ENCODE measurements around the gene SLFN12L. TPM values are rescaled to one million over a fixed set of nuclear protein-coding genes. Genes with fewer than 3 reads are reported as not detected.
"Not testable (repeated sequence)": the region's sequence is repeated elsewhere in the genome, so short reads cannot be mapped to it uniquely, and the experiment has no call there.

SLFN12L gene
- total RNA-seq, 1 donor = 0.36 TPM

DNA sequence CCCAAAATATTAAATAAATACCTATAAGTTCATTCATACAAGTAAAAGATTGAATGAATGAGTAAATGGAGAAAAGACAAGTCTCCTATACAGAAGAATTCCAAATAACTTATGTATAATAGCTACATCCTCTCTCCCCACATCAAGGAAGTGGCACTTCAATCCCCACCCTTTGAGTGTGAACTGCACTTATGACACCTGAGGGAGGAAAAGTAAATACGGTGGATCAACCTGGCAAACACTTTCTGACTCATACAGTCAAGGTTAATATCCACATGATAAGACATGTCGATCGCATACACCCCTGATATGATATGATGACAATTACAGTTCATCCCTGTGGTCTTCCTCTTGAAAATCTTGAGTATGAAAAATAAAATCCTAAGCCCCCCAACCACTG, 18.0 kb downstream of the SLFN12L start:
- no peaks in the 10 kb centered on the region for H4K20me1 ChIP-seq (ENCODE audit: insufficient read depth, low read length)
- no peaks in the 10 kb centered on the region for H3K4me1 ChIP-seq (ENCODE audit: insufficient read depth, low read length)
- H3K9me3 ChIP-seq (ENCODE audit: low read depth, low read length) = no peaks in the 10 kb centered on the region
- H3K4me2 ChIP-seq (ENCODE audit: insufficient read depth, low read length) = no peak overlapping the region
- H3K36me3 ChIP-seq (ENCODE audit: insufficient read depth, low read length) = no peaks in the 10 kb centered on the region
- no peak overlapping the region for H3K27ac ChIP-seq (ENCODE audit: low read depth, low read length)
- H3K27me3 ChIP-seq (ENCODE audit: insufficient read depth, low read length) = peaks cover 25% of the 10 kb centered on the region
- no peak for DNase-seq (ENCODE audit: insufficient read length, low spot score, missing footprints)
- H2AFZ ChIP-seq (ENCODE audit: low read length) = no peak overlapping the region
- H3K79me2 ChIP-seq (ENCODE audit: insufficient read depth, low read length) = no peaks in the 10 kb centered on the region
- no peak overlapping the region for H3K4me3 ChIP-seq (ENCODE audit: insufficient read depth, low read length)
- TF ChIP-seq, protein P1, sequence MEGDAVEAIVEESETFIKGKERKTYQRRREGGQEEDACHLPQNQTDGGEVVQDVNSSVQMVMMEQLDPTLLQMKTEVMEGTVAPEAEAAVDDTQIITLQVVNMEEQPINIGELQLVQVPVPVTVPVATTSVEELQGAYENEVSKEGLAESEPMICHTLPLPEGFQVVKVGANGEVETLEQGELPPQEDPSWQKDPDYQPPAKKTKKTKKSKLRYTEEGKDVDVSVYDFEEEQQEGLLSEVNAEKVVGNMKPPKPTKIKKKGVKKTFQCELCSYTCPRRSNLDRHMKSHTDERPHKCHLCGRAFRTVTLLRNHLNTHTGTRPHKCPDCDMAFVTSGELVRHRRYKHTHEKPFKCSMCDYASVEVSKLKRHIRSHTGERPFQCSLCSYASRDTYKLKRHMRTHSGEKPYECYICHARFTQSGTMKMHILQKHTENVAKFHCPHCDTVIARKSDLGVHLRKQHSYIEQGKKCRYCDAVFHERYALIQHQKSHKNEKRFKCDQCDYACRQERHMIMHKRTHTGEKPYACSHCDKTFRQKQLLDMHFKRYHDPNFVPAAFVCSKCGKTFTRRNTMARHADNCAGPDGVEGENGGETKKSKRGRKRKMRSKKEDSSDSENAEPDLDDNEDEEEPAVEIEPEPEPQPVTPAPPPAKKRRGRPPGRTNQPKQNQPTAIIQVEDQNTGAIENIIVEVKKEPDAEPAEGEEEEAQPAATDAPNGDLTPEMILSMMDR (IDR thresholded peaks at IDR 0.05; ENCODE audit: extremely low read depth, low read depth, low read length) = no peak

DNA sequence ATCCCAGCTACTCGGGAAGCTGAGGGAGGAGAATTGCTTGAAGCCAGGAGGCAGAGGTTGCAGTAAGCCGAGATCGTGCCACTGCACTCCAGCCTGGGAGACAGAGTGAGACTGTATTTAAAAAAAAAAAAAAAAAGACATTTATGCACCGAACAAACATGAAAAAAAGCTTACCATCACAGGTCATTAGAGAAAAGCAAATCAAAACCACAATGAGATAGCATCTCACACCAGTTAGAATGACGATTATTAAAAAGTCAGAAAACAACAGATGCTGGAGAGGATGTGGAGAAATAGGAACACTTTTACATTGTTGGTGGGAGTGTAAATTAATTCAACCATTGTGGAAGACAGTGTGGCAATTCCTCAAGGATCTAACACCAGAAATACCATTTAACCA, 19.0 kb downstream of the SLFN12L start:
- not testable (repeated sequence) for H3K27ac ChIP-seq (ENCODE audit: low read depth, low read length); H3K4me3 ChIP-seq (ENCODE audit: insufficient read depth, low read length); H4K20me1 ChIP-seq (ENCODE audit: insufficient read depth, low read length); H3K4me2 ChIP-seq (ENCODE audit: insufficient read depth, low read length); H2AFZ ChIP-seq (ENCODE audit: low read length); H3K79me2 ChIP-seq (ENCODE audit: insufficient read depth, low read length); DNase-seq (ENCODE audit: insufficient read length, low spot score, missing footprints); H3K9me3 ChIP-seq (ENCODE audit: low read depth, low read length); H3K36me3 ChIP-seq (ENCODE audit: insufficient read depth, low read length); H3K4me1 ChIP-seq (ENCODE audit: insufficient read depth, low read length)
- peaks cover 23% of the 10 kb centered on the region for H3K27me3 ChIP-seq (ENCODE audit: insufficient read depth, low read length)

DNA sequence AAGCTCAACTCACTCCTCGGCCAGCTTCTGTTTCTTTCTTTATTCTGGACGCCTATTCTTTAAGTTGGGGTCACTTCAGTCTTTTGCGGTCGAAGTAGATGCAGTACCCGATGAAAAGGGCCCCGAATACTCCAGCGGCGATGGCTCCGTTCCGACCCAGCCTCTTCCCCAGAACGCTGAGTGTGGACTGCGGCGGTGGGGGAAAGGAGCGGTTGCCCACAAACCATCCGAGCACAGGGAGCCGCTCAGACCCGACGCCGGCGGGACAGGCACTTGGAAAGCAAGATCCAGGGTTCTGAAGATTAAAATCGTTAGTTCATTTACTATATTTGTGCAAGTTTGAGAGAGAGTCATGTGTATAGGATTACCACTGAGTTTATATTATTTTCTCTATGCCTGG, 22.5 kb downstream of the SLFN12L start:
- TF ChIP-seq, protein P1 (IDR thresholded peaks at IDR 0.05; ENCODE audit: extremely low read depth, low read depth, low read length) = no peak
- Histone ChIP-seq H2AFZ (ENCODE audit: low read length) (no peak overlapping the region), H3K27me3 (ENCODE audit: insufficient read depth, low read length) (peaks cover 18% of the 10 kb centered on the region), H3K79me2 (ENCODE audit: insufficient read depth, low read length) (no peaks in the 10 kb centered on the region), H4K20me1 (ENCODE audit: insufficient read depth, low read length) (no peaks in the 10 kb centered on the region), H3K4me2 (ENCODE audit: insufficient read depth, low read length) (no peak overlapping the region), H3K9me3 (ENCODE audit: low read depth, low read length) (no peaks in the 10 kb centered on the region), H3K36me3 (ENCODE audit: insufficient read depth, low read length) (no peaks in the 10 kb centered on the region), H3K4me3 (ENCODE audit: insufficient read depth, low read length) (no peak overlapping the region), H3K4me1 (ENCODE audit: insufficient read depth, low read length) (no peaks in the 10 kb centered on the region), H3K27ac (ENCODE audit: low read depth, low read length) (no peak overlapping the region)
- DNase-seq (ENCODE audit: insufficient read length, low spot score, missing footprints) = no peak

DNA sequence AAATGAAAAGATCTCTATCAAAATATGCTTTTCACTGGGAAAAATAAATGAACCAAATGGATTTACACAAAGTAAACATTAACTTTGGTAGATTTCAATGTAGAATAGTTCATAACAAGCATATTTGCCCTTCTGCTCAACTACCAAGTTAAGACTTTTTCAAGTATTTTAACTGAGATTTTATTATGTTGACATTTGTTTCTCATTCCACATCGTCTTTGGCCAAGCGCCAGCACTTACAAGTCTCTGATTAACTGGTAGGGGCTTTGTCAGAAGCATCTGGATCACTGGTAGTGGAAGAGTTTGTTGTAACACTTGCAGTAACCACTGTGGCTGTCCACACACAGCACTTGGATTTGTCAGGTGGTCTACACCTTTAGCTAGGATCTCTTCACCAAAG, 22.9 kb downstream of the SLFN12L start:
- Histone ChIP-seq H3K27me3 (ENCODE audit: insufficient read depth, low read length) (peaks cover 18% of the 10 kb centered on the region), H3K27ac (ENCODE audit: low read depth, low read length) (no peak overlapping the region), H2AFZ (ENCODE audit: low read length) (no peak overlapping the region), H3K4me2 (ENCODE audit: insufficient read depth, low read length) (no peak overlapping the region), H4K20me1 (ENCODE audit: insufficient read depth, low read length) (no peaks in the 10 kb centered on the region), H3K4me3 (ENCODE audit: insufficient read depth, low read length) (no peak overlapping the region), H3K4me1 (ENCODE audit: insufficient read depth, low read length) (no peaks in the 10 kb centered on the region), H3K36me3 (ENCODE audit: insufficient read depth, low read length) (no peaks in the 10 kb centered on the region), H3K79me2 (ENCODE audit: insufficient read depth, low read length) (no peaks in the 10 kb centered on the region), H3K9me3 (ENCODE audit: low read depth, low read length) (no peaks in the 10 kb centered on the region)
- TF ChIP-seq, protein P1 (IDR thresholded peaks at IDR 0.05; ENCODE audit: extremely low read depth, low read depth, low read length) = no peak
- DNase-seq (ENCODE audit: insufficient read length, low spot score, missing footprints) = no peak

All from osteoblast (primary cell).